ENCODE results near the gene TTC21B. TPM values are rescaled to one million over a fixed set of nuclear protein-coding genes. Genes with fewer than 3 reads are reported as not detected.
"Not testable (repeated sequence)": the region's sequence is repeated elsewhere in the genome, so short reads cannot be mapped to it uniquely, and the experiment has no call there.

TTC21B gene
- 20.1 TPM for polyA plus RNA-seq (ENCODE audit: insufficient read length)

- peak; percentile 91 for DNase-seq (ENCODE audit: low read depth)
These were observed at the start of gene TTC21B for GRCh38 chr2:165953655-165954606. Gene TTC21B, minus strand, starts transcription at chr2:165953776. Its CDS starts 71 bp downstream, at chr2:165953705.

DNA sequence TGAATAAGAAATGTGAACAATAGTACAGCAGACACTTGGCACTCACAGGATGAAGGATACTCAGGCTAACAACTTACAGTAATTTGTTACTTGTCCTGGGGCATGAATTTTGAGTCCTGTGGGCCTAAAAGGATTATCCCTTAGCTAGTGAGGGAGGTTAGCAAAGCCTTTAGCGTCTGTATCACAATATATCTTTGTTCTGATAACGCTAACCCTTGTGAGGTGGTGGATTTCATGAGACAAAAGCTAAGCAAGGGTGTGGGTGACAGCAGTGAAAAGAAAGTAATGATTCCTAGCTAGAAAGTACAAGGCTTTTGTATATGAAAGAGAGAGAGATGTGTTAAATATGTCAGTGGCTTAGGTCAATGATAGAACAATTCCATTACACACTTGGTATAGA lies 46.8 kb upstream of the TTC21B start:
- no peak for DNase-seq (ENCODE audit: low read depth)

DNA sequence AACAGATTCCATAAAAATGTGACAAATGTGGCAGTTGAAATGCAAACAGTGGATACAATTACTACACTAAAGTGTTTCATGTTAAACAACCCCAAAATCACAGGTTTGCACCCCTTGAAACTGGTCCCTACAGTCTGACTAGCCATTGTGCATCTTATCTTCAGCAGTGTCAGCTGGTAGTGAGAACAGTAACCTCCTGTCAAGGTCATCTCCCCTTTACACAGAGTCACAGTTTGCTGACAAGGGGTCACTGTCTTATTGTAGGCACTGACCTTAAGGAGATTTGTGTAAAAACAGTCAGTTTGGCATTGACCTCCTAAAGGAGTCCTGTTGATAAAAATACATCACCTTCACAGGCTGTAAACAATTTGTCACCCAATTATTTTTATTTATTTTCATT lies 37.3 kb upstream of the TTC21B start:
- no peak for DNase-seq (ENCODE audit: low read depth)

GRCh38 chr2:165989851-165990250 lies 36.3 kb upstream of the TTC21B start:
- DNase-seq (ENCODE audit: low read depth): no peak

GRCh38 chr2:165985120-165985519 lies 31.5 kb upstream of the TTC21B start:
- DNase-seq (ENCODE audit: low read depth): no peak

DNA sequence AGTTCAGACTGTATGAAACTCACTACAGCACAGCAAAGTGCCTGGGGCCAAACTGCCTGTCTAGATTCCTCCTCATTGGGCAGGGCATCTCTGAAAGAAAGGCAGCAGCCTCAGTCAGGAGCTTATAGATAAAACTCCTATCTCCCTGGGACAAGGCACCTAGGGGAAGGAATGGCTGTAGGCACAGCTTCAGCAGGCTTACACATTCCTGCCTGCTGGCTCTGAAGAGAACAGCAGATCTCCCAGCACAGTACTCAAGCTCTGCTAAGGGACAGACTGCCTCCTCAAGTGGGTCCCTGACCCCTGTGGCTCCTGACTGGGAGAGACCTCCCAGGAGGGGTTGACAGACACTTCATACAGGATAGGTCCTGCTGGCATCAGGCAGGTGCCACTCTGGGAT lies 18.6 kb upstream of the TTC21B start:
- not testable (repeated sequence) for DNase-seq (ENCODE audit: low read depth)

DNA sequence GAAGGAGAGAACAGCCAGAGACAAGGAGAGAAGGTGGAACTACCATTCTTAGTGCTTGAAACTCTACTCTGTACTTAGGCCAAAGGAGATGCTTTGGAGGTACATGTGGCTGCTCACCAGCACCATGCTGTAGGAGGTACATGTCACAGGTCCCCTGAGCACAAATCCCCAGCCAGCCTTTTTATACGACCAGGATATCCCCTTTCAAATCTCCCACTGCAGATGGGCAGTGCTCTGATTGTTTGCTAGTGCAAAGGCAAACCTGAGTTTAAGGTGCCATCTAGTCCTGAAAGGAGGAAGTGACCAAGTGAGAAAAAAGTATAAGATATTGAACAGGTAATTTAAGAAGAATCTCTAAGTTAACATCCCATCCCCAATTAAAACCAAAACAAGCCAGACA lies 17.1 kb upstream of the TTC21B start:
- no peak for DNase-seq (ENCODE audit: low read depth)

DNA sequence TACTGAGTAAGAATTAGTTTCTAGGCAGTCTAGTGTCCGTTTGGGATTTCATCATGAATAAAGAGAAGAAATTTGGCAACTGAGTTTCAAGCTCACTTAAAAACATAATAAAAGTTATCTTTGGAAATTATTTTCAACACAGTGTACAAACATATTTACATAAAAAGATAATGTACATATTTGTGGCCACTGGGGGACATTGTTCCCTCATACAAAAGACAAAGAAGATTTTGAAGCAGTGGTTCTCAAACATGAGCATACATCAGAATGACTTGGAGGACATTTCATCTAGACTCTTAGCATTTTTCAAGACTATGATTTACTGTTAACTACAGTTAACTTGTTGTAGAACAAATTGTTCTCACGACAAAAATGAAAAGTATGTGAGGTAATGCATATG lies 15.7 kb upstream of the TTC21B start:
- no peak for DNase-seq (ENCODE audit: low read depth)

- no peak for DNase-seq (ENCODE audit: low read depth)
These were observed 14.2 kb upstream of the TTC21B start for GRCh38 chr2:165967746-165968145.

GRCh38 chr2:165961818-165962217 lies 8.2 kb upstream of the TTC21B start:
- DNase-seq (ENCODE audit: low read depth): no peak

DNA sequence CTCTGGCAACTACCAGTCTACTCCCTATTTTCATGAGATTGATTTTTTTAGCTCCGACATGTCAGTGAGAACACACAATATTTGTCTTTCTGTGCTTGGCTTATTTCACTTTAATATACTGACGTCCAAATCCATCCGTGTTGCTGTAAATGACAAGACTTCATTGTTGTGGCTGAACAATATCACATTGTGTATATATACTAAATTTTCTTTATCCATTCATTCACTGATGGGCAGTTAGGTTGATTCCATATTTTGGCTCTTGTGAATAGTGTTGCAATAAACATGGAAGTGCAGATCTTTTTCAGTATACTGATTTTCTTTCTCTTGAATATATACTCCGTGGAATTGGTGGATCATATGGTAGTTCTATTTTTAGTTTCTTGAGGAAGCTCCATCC lies 5.8 kb upstream of the TTC21B start:
- no peak for DNase-seq (ENCODE audit: low read depth)

DNA sequence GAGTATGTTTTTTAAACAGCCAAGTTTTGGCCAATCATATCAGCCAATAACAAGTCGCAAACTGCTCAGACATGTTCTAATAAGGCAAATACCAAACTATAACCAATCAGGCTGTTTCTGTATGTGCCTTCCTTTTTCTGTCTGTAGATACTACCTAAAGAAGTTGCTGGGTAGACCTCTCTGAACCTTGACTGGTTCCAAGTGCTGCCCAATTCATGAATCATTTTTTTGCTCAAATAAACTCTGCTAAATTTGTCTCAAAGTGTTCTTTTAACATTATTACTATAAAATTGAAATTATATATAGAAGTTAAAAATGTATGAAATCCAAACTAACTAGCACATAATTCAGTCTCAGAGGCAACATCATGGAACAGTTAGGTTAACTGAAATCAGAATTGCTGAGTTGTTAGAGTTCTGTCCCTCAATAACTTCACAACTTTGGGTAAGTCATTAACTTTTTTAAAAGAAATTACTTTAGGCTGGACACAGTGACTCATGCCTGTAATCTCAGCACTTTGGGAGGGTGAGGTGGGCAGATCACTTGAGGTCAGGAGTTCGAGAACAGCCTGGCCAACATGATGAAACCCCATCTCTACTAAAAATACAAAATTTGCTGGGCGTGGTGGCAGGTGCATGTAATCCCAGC lies 4.9 kb upstream of the TTC21B start:
- DNase-seq (ENCODE audit: low read depth): no peak

DNA sequence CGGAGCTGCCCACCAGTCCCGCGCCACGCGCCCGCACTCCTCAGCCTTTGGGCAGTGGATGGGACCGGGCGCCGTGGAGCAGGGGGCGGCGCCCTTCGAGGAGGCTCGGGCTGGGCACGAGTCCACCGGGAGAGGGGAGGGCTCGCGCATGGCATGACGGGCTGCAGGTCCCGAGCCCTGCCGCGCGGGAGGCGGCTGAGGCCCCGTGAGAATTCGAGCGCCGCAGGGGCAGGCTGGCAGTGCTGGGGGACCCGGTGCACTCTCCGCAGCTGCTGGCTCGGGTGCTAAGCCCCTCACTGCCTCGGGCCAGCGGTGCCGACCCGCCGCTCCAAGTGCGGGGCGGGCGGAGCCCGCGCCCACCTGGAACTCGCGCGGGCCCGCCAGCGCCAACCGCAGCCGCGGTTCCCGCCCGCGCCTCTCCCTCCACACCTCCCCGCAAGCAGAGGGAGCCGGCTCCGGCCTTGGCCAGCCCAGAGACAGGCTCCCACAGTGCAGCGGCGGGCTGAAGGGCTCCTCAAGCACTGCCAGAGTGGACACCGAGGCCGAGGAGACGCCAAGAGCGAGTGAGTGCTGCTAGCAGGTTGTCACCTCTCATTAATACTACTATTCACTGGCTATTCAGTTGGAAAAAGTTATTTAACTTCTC lies 3.6 kb upstream of the TTC21B start:
- DNase-seq (ENCODE audit: low read depth): no peak

- DNase-seq (ENCODE audit: low read depth): no peak
These were observed 296 bp downstream of the TTC21B start for GRCh38 chr2:165953306-165953654.

- DNase-seq (ENCODE audit: low read depth): no peak
These were observed 800 bp downstream of the TTC21B start for GRCh38 chr2:165952741-165953211.

- DNase-seq (ENCODE audit: low read depth): no peak
These were observed 1.5 kb downstream of the TTC21B start for GRCh38 chr2:165952085-165952484.

GRCh38 chr2:165950438-165950837 lies 3.1 kb downstream of the TTC21B start:
- DNase-seq (ENCODE audit: low read depth): no peak

GRCh38 chr2:165941827-165942226 lies 11.7 kb downstream of the TTC21B start:
- DNase-seq (ENCODE audit: low read depth): no peak

- DNase-seq (ENCODE audit: low read depth): no peak
These were observed 15.3 kb downstream of the TTC21B start for GRCh38 chr2:165938237-165938636.

DNA sequence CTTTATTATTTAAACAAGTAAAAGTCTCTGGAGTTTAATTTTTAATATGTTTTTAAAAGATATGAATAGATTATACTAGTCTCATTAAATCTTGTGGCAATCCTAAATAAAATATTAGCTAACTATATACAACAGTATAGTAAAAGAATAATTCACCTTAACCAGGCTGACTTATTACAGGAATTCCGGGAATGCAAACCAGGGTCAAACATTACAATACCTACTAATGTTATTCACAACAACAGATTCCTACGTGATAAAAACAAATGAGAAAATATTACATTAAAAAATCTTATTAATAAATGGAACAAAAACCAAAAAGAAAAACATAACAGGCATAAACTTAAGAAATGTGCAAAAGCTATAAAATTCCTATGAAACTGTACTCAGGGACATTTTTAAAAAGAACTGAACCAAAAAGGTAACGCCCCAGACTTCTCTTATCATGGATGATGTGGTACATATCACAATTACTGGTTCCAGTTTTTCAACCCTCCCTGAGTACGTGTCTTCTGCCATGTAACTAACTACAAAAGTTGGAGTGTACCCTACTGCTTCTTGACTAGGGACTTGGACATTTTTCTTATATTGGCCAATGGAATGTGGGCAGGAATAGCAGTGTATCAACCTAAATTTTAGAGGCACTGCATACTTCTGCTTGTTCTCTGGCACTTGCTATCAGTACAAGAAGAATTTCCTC lies 20.2 kb downstream of the TTC21B start:
- DNase-seq (ENCODE audit: low read depth): no peak

DNA sequence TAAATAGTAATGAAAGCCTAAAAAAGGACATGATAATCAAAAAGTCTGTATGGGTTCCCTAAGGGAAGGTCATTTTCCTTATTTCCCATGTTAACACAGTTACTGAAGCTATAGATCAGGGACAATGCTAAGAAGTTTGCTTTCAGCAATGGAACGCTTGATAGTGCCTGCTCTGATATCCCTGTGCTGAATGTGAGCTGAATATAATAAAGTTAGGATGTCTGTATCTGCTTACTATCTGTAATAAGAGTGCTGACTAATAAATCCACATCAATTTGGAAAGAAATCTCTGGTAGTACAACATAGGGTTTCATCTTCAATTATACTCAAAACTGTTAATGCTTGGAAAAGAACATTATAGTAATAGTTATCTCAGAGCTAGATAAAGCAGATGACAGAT lies 25.8 kb downstream of the TTC21B start:
- DNase-seq (ENCODE audit: low read depth): no peak

- DNase-seq (ENCODE audit: low read depth): no peak
These were observed 26.2 kb downstream of the TTC21B start for GRCh38 chr2:165927353-165927752.

Data from forelimb muscle (tissue), 1 donor.